K562 (cell line): Measurements from ENCODE around the gene DISC1. TPM values are rescaled to one million over a fixed set of nuclear protein-coding genes. Genes with fewer than 3 reads are reported as not detected.

ENCODE experiments used
- ATAC-seq: fragments of 200-7000 bp; cut with Tn5 transposase; 3 replicates; pipeline ENCODE4 v1.9.1; 2020; ENCODE audit warnings: moderate library complexity
- BruUV-seq: library from RNA; stranded (reverse); fragments of 400-500 nt; replicated peaks from 2 replicates; lab custom pipeline; 2021; lab: Mats Ljungman, UMichigan
- CTCF ChIA-PET: fragments of 300-600 bp; formaldehyde crosslinking; extraction: SDS; loops from one replicate; lab custom pipeline; 2021; ENCODE audit warnings: low intra/inter-chr PET ratio; lab: Yijun Ruan, JAX
- POLR2A ChIA-PET: fragments of 300-600, 350-650 bp; sonication (Branson Sonifier 250); formaldehyde crosslinking; extraction: SDS; loops from one replicate; lab custom pipeline; 2021; ENCODE audit warnings: antibody characterized with exemption, inconsistent platforms; lab: Yijun Ruan, JAX
- DNase-seq, 4 experiments: peaks; one replicate each; pipeline versions ENCODE4 v3.0.0 to v3.0.0-alpha.2; 2011 to 2018; ENCODE audit warnings: low spot score in 3 of 4, mixed read lengths in 3 of 4; ENCODE audit errors: extremely low read depth in 1 of 4
- FAIRE-seq: peaks from 2 replicates; lab custom pipeline; 2011; peaks lifted over from hg19 to GRCh38; lab: Jason Lieb, UNC
- H2AFZ ChIP-seq: 2 replicates; pipeline ENCODE4 v1.6.0; 2011; ENCODE audit warnings: low read depth, low read length, control low read depth, inconsistent platforms
- H3K27ac ChIP-seq: fragments of 200-600 bp; 3 replicates; pipeline ENCODE4 v1.8.0; 2011; ENCODE audit warnings: low read depth, mild to moderate bottlenecking, control low read depth, inconsistent platforms, low read length, moderate library complexity, mixed read lengths; ENCODE audit errors: extremely low read depth
- H3K27me3 ChIP-seq, 2 experiments: fragments of 300-600 bp in 1 of 2; 2 replicates in 1 of 2; 3 replicates in 1 of 2; pipeline versions ENCODE4 v1.6.0 to v1.8.0; 2011; ENCODE audit warnings: inconsistent platforms in 2 of 2, low read length in 2 of 2, mild to moderate bottlenecking in 1 of 2, mixed read lengths in 1 of 2, moderate library complexity in 1 of 2; ENCODE audit not compliant: control insufficient read depth in 2 of 2, insufficient read depth in 2 of 2
- H3K36me3 ChIP-seq: fragments of 300-600 bp; 3 replicates; pipeline ENCODE4 v1.8.0; 2011; ENCODE audit warnings: mild to moderate bottlenecking, low read length, inconsistent platforms; ENCODE audit not compliant: control insufficient read depth, insufficient read depth
- H3K4me1 ChIP-seq, 2 experiments: fragments of 200-600 bp in 1 of 2; replicated peaks in 1 of 2; 2 replicates in 1 of 2; 3 replicates in 1 of 2; pipeline versions ENCODE4 v1.5.1 to v1.8.0; 2011; ENCODE audit warnings: inconsistent platforms in 2 of 2, low read length in 2 of 2, mild to moderate bottlenecking in 1 of 2, mixed read lengths in 1 of 2, moderate library complexity in 1 of 2; ENCODE audit not compliant: control insufficient read depth in 2 of 2, insufficient read depth in 2 of 2
- H3K4me2 ChIP-seq: 2 replicates; pipeline ENCODE4 v1.6.1; 2011; ENCODE audit warnings: low read length, control low read depth, inconsistent platforms, mixed read lengths; ENCODE audit not compliant: insufficient read depth
- H3K4me3 ChIP-seq: fragments of 200-600 bp; sonication (generic), shearing (Covaris generic); 2 replicates; pipeline ENCODE4 v1.5.1; 2016; ENCODE audit warnings: control low read depth, inconsistent platforms
- H3K79me2 ChIP-seq: fragments of 200-600 bp; 3 replicates; pipeline ENCODE4 v1.8.0; 2011; ENCODE audit warnings: low read length, inconsistent platforms; ENCODE audit not compliant: control insufficient read depth, insufficient read depth
- H3K9ac ChIP-seq, 2 experiments: 2 replicates each; pipeline versions ENCODE4 v1.6.0 to v1.6.1; 2011; ENCODE audit warnings: low read depth in 2 of 2, low read length in 2 of 2, control low read depth in 1 of 2, inconsistent platforms in 1 of 2, mild to moderate bottlenecking in 1 of 2, mixed read lengths in 1 of 2; ENCODE audit not compliant: insufficient read depth in 1 of 2
- H3K9me1 ChIP-seq: one replicate; pipeline ENCODE4 v1.6.0; 2011; ENCODE audit warnings: inconsistent platforms, mild to moderate bottlenecking, low read length, moderate library complexity; ENCODE audit not compliant: control insufficient read depth, insufficient read depth
- H3K9me3 ChIP-seq: replicated peaks from 2 replicates; pipeline ENCODE4 v1.5.1; 2011; ENCODE audit warnings: low read depth, low read length, inconsistent platforms; ENCODE audit not compliant: control insufficient read depth, insufficient read depth
- H4K20me1 ChIP-seq: replicated peaks from 2 replicates; pipeline ENCODE4 v1.6.1; 2011; ENCODE audit warnings: low read length, inconsistent platforms, mixed read lengths; ENCODE audit not compliant: control insufficient read depth, insufficient read depth
- DNMT1 ChIP-seq: fragments of 450-650 bp; IDR thresholded peaks from 2 replicates; pipeline ENCODE4 v1.6.1; 2016; ENCODE audit warnings: antibody characterized with exemption, mild to moderate bottlenecking
- MAFG ChIP-seq: fragments of 450-650 bp; conservative IDR thresholded peaks from 2 replicates; pipeline ENCODE4 v1.6.1; 2016; ENCODE audit warnings: missing genetic modification characterization, missing compliant biosample characterization
- MTA2 ChIP-seq: fragments of 450-650 bp; IDR thresholded peaks from 2 replicates; pipeline ENCODE4 v1.6.1; 2016; ENCODE audit warnings: low read depth
- U2AF2 ChIP-seq: fragments of 200-400 bp; formaldehyde crosslinking; optimal IDR thresholded peaks from 2 replicates; pipeline ENCODE3; 2017; ENCODE audit warnings: low read depth, mild to moderate bottlenecking, low read length
- WGBS: fragments of 100-300 bp; shearing (Covaris generic); methylation state at CpG from one replicate; pipeline ENCODE4 v1.1.6; 2016; ENCODE audit warnings: low coverage, mixed read lengths; ENCODE audit not compliant: insufficient coverage; ENCODE audit errors: missing lambda C conversion rate; 5-methylcytosine and 5-hydroxymethylcytosine counted together
- in situ Hi-C: fragments of 300-500 bp; cut with MboI; formaldehyde crosslinking; loops from 4 replicates; pipeline ENCODE4 v1.15.0; 2018; ENCODE audit warnings: inconsistent platforms, mixed read lengths
- intact Hi-C: fragments of 100-400 bp; cut with micrococcal nuclease; formaldehyde crosslinking; loops from 2 replicates; pipeline ENCODE4 v1.14.2; 2022
- polyA plus RNA-seq, 8 experiments: library from polyadenylated mRNA; depleted of rRNA in 4 of 8; stranded (reverse) in 5 of 8; unstranded in 3 of 8; fragments of >200 nt; fragmentation: Nextera tagmentation in 2 of 8; fragmentation: Illumina TruSeq in 1 of 8; extraction: Ambion mirVana in 2 of 8; extraction: Trizol in 1 of 8; gene quantifications; 2 replicates each; pipeline versions ENCODE4 v1.2.1 to v1.2.3, GENCODE V29; 2011 to 2014; ENCODE audit warnings: inconsistent platforms in 1 of 8, missing spikeins in 1 of 8
- total RNA-seq, 7 experiments: library from RNA; depleted of rRNA in 6 of 7; stranded (reverse); fragments of >200 nt in 6 of 7; fragmentation: Illumina TruSeq in 2 of 7; extraction: Trizol in 2 of 7; gene quantifications; 2 replicates each; pipeline versions ENCODE4 v1.2.1 to v1.2.3, GENCODE V29; 2011 to 2021; ENCODE audit warnings: low replicate concordance in 1 of 7

DISC1 gene
- total and polyA plus RNA-seq, 9 of the 15 experiments (the other 6 are each of a cell fraction or from before 2014, with no cell fraction given) = 0.01 to 0.11 (median 0.08) TPM; not detected in 1

DNA sequence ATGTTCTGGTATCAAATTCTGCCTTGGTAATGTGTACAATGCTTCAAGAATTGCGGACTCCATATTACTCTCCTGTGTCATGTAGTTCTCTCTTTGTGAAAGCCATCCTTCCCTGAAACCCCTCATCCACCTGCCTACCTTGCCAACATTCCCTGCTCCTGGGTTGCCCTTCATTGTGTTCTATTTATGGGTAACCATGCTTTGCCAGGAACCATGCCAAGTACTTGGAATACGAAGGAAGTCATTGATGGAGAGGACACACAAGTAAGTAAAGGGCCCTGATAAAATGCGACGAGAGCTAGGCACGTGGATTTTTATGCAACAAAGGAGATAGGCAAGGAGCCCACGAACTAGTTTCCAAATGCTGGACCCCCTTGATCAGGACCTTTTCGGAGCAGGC, 300.8 kb downstream of the DISC1 start:
- TF ChIP-seq U2AF2 = no peak
- no peak for TF ChIP-seq DNMT1
- H2AFZ ChIP-seq = no peak overlapping the region
- no TSS peak for BruUV-seq
- H3K27ac ChIP-seq = no peak overlapping the region
- 1% methylated on average over 7 of the region's 7 CpGs for WGBS
- ATAC-seq (no peak), FAIRE-seq (no peak), DNase-seq (no peak)
- intact Hi-C loops = no loop called here
- POLR2A ChIA-PET = no interaction called here
- no peak overlapping the region for H3K4me2 ChIP-seq
- no peaks in the 10 kb centered on the region for H3K79me2 ChIP-seq
- no peak overlapping the region for H3K9ac ChIP-seq
- H3K4me1 ChIP-seq = no peaks in the 10 kb centered on the region
- H3K9me3 ChIP-seq = no peaks in the 10 kb centered on the region; the same call in 1 of the 2 replicates
- no peaks in the 10 kb centered on the region for H3K36me3 ChIP-seq
- no peaks in the 10 kb centered on the region for H3K27me3 ChIP-seq
- no peaks in the 10 kb centered on the region for H3K9me1 ChIP-seq
- H3K4me3 ChIP-seq = no peak overlapping the region
- no peaks in the 10 kb centered on the region for H4K20me1 ChIP-seq
- CTCF ChIA-PET = no interaction called here
- in situ Hi-C loops = no loop called here

DNA sequence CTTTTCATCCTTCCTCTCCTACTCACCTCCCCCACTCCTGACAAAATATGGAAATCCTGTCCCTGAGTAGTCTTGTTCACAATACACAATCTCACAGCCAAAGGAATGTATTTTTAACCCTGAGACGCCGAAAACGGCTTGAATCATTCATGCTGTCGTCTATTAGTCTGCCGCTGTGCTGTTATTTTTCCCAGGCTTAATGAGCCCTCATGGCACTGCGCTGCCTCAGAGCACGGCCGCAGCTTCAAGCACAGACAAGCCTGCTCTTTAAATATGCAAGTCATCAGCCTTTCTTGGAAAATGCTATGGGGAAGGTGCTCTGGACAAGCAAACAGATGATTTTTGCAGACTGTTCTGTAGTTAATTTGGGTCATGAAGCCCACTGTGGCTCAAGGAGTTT, 302.7 kb downstream of the DISC1 start:
- H3K4me3 ChIP-seq = no peak overlapping the region
- no peaks in the 10 kb centered on the region for H3K4me1 ChIP-seq
- no peaks in the 10 kb centered on the region for H4K20me1 ChIP-seq
- H3K9ac ChIP-seq = no peak overlapping the region
- 2% methylated on average over 8 of the region's 8 CpGs for WGBS
- no peak overlapping the region for H3K27ac ChIP-seq
- H3K9me3 ChIP-seq = no peaks in the 10 kb centered on the region; the same call in 1 of the 2 replicates
- intact Hi-C loops = no loop called here
- no peak overlapping the region for H2AFZ ChIP-seq
- H3K27me3 ChIP-seq = no peaks in the 10 kb centered on the region
- H3K4me2 ChIP-seq = no peak overlapping the region
- H3K9me1 ChIP-seq = no peaks in the 10 kb centered on the region
- no peak for TF ChIP-seq MTA2
- TF ChIP-seq MAFG (tag) = 0 out of 2 replicates have a peak, but pooled peaks have one; percentile 17
- no peaks in the 10 kb centered on the region for H3K79me2 ChIP-seq
- CTCF ChIA-PET = no interaction called here
- in situ Hi-C loops = no loop called here
- FAIRE-seq = no peak
- POLR2A ChIA-PET = no interaction called here
- H3K36me3 ChIP-seq = no peaks in the 10 kb centered on the region
- ATAC-seq = no peak
- BruUV-seq = no TSS peak
- DNase-seq = no peak
